H9 (cell line): ENCODE data around the gene ALG14. TPM values are rescaled to one million over a fixed set of nuclear protein-coding genes. Genes with fewer than 3 reads are reported as not detected.

Source experiments
- DNase-seq: peaks from one replicate; pipeline ENCODE4 v3.0.0-alpha.2; 2017
- H2AFZ ChIP-seq: one replicate; pipeline ENCODE4 v1.6.1; 2013; ENCODE audit warnings: mild to moderate bottlenecking, low read length, control low read depth, moderate library complexity
- H2AK5ac ChIP-seq: 2 replicates; pipeline ENCODE4 v1.6.1; 2013; ENCODE audit warnings: low read length, control low read depth, mixed read lengths; ENCODE audit not compliant: insufficient read length
- H2BK120ac ChIP-seq: one replicate; pipeline ENCODE4 v1.6.1; 2013; ENCODE audit warnings: low read depth, mild to moderate bottlenecking, low read length, control low read depth, inconsistent platforms; ENCODE audit not compliant: poor library complexity, severe bottlenecking
- H2BK12ac ChIP-seq: 2 replicates; pipeline ENCODE4 v1.6.1; 2013; ENCODE audit warnings: low read length, control low read depth, mixed read lengths, low read depth; ENCODE audit not compliant: insufficient read length
- H2BK15ac ChIP-seq: 2 replicates; pipeline ENCODE4 v1.6.1; 2013; ENCODE audit warnings: low read depth, low read length, control low read depth
- H2BK20ac ChIP-seq: one replicate; pipeline ENCODE4 v1.6.1; 2013; ENCODE audit warnings: low read depth, mild to moderate bottlenecking, low read length, control low read depth, inconsistent platforms; ENCODE audit not compliant: poor library complexity, severe bottlenecking
- H2BK5ac ChIP-seq: 2 replicates; pipeline ENCODE4 v1.6.1; 2013; ENCODE audit warnings: low read length, control low read depth, mixed read lengths; ENCODE audit not compliant: insufficient read length
- H3K14ac ChIP-seq: 2 replicates; pipeline ENCODE4 v1.6.1; 2013; ENCODE audit warnings: low read length, control low read depth; ENCODE audit not compliant: insufficient read depth
- H3K18ac ChIP-seq: 2 replicates; pipeline ENCODE4 v1.6.1; 2013; ENCODE audit warnings: low read depth, mild to moderate bottlenecking, mixed read lengths, low read length, control low read depth; ENCODE audit not compliant: insufficient read length
- H3K23ac ChIP-seq: 2 replicates; pipeline ENCODE4 v1.6.1; 2013; ENCODE audit warnings: low read length, control low read depth, mixed read lengths, low read depth; ENCODE audit not compliant: insufficient read length
- H3K23me2 ChIP-seq: 2 replicates; pipeline ENCODE4 v1.6.1; 2013; ENCODE audit warnings: low read depth, mild to moderate bottlenecking, mixed read lengths, low read length, control low read depth; ENCODE audit not compliant: insufficient read length, poor library complexity, severe bottlenecking
- H3K27ac ChIP-seq: 2 replicates; pipeline ENCODE4 v1.5.1; 2013; ENCODE audit warnings: low read length, control low read depth, mixed read lengths, low read depth; ENCODE audit not compliant: insufficient read length
- H3K27me3 ChIP-seq: 2 replicates; pipeline ENCODE4 v1.6.1; 2013; ENCODE audit warnings: low read length, control low read depth, inconsistent platforms; ENCODE audit not compliant: insufficient read depth
- H3K4ac ChIP-seq: 2 replicates; pipeline ENCODE4 v1.6.1; 2013; ENCODE audit warnings: low read depth, mild to moderate bottlenecking, control low read depth, inconsistent platforms, low read length, moderate library complexity
- H3K4me1 ChIP-seq: 2 replicates; pipeline ENCODE4 v1.6.1; 2013; ENCODE audit warnings: low read length, control low read depth, inconsistent platforms; ENCODE audit not compliant: insufficient read depth
- H3K4me2 ChIP-seq: 2 replicates; pipeline ENCODE4 v1.6.1; 2013; ENCODE audit warnings: low read length, control low read depth, mixed read lengths; ENCODE audit not compliant: insufficient read length, insufficient read depth
- H3K56ac ChIP-seq: 2 replicates; pipeline ENCODE4 v1.6.1; 2013; ENCODE audit warnings: low read depth, mild to moderate bottlenecking, mixed read lengths, low read length, control low read depth; ENCODE audit not compliant: insufficient read length
- H3K79me1 ChIP-seq: 2 replicates; pipeline ENCODE4 v1.6.1; 2013; ENCODE audit warnings: low read depth, mild to moderate bottlenecking, moderate library complexity, low read length, control low read depth, inconsistent platforms; ENCODE audit not compliant: insufficient read depth, poor library complexity, severe bottlenecking
- H3K79me2 ChIP-seq: 2 replicates; pipeline ENCODE4 v1.6.1; 2013; ENCODE audit warnings: low read length, control low read depth, inconsistent platforms; ENCODE audit not compliant: insufficient read depth
- H3K9ac ChIP-seq: 2 replicates; pipeline ENCODE4 v1.6.1; 2013; ENCODE audit warnings: low read length, control low read depth, mixed read lengths; ENCODE audit not compliant: insufficient read length; ENCODE audit errors: extremely low read depth
- H3K9me3 ChIP-seq: one replicate; pipeline ENCODE4 v1.6.1; 2013; ENCODE audit warnings: low read depth, low read length, inconsistent platforms; ENCODE audit not compliant: control insufficient read depth
- H3T11ph ChIP-seq: one replicate; pipeline ENCODE4 v1.6.1; 2013; ENCODE audit warnings: mild to moderate bottlenecking, low read length, control low read depth, inconsistent platforms
- H4K20me1 ChIP-seq: one replicate; pipeline ENCODE4 v1.6.1; 2013; ENCODE audit not compliant: control insufficient read depth, insufficient read length, insufficient read depth
- H4K5ac ChIP-seq: 2 replicates; pipeline ENCODE4 v1.6.1; 2013; ENCODE audit warnings: low read depth, mild to moderate bottlenecking, mixed read lengths, low read length, control low read depth; ENCODE audit not compliant: insufficient read length
- H4K8ac ChIP-seq: replicated peaks from 2 replicates; pipeline ENCODE4 v1.6.1; 2013; ENCODE audit warnings: low read length, control low read depth, mixed read lengths, low read depth; ENCODE audit not compliant: insufficient read length
- H4K91ac ChIP-seq: 2 replicates; pipeline ENCODE4 v1.6.1; 2013; ENCODE audit warnings: low read depth, mild to moderate bottlenecking, moderate library complexity, mixed read lengths, low read length, control low read depth; ENCODE audit not compliant: insufficient read length
- H3K27ac Mint-ChIP-seq, 3 experiments: 2 replicates in 2 of 3; 3 replicates in 1 of 3; pipeline ENCODE4 v1.8.0; 2020 to 2021; ENCODE audit warnings: mixed read lengths in 3 of 3, mild to moderate bottlenecking in 1 of 3, moderate library complexity in 1 of 3
- H3K27me3 Mint-ChIP-seq: 2 replicates; pipeline ENCODE4 v1.8.0; 2021; ENCODE audit warnings: low read depth, mild to moderate bottlenecking, moderate library complexity, mixed read lengths
- H3K36me3 Mint-ChIP-seq, 3 experiments: 2 replicates in 2 of 3; 3 replicates in 1 of 3; pipeline ENCODE4 v1.8.0; 2020 to 2021; ENCODE audit warnings: low read depth in 3 of 3, mixed read lengths in 3 of 3; ENCODE audit not compliant: insufficient read depth in 1 of 3
- H3K4me1 Mint-ChIP-seq, 2 experiments: 2 replicates each; pipeline ENCODE4 v1.8.0; 2020; ENCODE audit warnings: mixed read lengths in 2 of 2
- H3K4me3 Mint-ChIP-seq, 2 experiments: 2 replicates in 1 of 2; 3 replicates in 1 of 2; pipeline ENCODE4 v1.8.0; 2020 to 2021; ENCODE audit warnings: mild to moderate bottlenecking in 2 of 2, mixed read lengths in 2 of 2, moderate library complexity in 1 of 2
- H3K9me3 Mint-ChIP-seq, 2 experiments: 2 replicates in 1 of 2; 3 replicates in 1 of 2; pipeline ENCODE4 v1.8.0; 2020; ENCODE audit warnings: mild to moderate bottlenecking in 2 of 2, mixed read lengths in 2 of 2, moderate library complexity in 1 of 2
- CTCF ChIP-seq: fragments of 200-600 bp; sonication (generic); conservative IDR thresholded peaks from 3 replicates; pipeline ENCODE4 v1.8.0; 2021; ENCODE audit warnings: antibody characterized with exemption, mild to moderate bottlenecking
- WGBS: extraction: QIAGEN DNeasy Blood & Tissue Kit; methylation state at CpG from one replicate; pipeline ENCODE4 v1.1.7; 2013; ENCODE audit warnings: missing lambda C conversion rate, low lambda C conversion rate, mixed read lengths; ENCODE audit not compliant: insufficient read length; ENCODE audit errors: extremely low coverage; 5-methylcytosine and 5-hydroxymethylcytosine counted together
- total RNA-seq: library from RNA; stranded (reverse); gene quantifications from 2 replicates; pipeline ENCODE4 v1.2.1, GENCODE V29; 2021

ALG14 gene
- total RNA-seq, 1 experiment from 2014 or later, result 2.5 TPM

DNA sequence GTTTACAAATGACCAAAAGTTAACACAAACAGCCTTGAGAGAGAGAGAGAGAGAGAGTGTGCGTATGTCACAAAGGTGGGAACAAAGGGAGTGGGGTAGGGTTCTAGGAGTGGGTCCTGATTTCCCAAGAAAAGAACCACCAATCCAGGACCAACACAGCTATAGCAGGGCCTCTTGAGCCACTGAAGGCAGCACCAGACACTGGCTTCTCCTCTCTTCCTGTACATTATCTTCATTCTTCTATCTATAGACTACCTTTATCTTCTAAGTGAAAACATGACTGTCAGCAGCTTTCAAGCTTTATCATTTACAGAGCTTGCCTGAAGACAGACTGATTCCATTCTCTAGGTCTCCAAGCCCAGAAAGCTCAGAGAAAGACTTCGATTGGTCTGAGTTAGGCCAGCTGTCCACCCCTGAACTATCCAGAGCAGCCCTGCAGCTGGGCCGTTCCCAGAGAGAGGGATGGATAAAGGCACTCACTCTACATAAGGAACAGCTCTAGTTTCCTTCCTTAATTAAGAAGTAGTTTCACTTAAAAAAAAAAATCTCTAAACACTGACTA, 11.2 kb downstream of the ALG14 start:
- H3K4me1 Mint-ChIP-seq, result no peaks in the 10 kb centered on the region
- no peak overlapping the region for H2AFZ ChIP-seq

More for the DNA sequence above, 11.2 kb downstream of the ALG14 start:
- no peak overlapping the region for H2BK120ac ChIP-seq
- H3K27me3 Mint-ChIP-seq, result no peaks in the 10 kb centered on the region
- no peak for TF ChIP-seq CTCF
- H3K14ac ChIP-seq, result no peak overlapping the region
- H3K4ac ChIP-seq, result no peak overlapping the region
- no peaks in the 10 kb centered on the region for H3K79me2 ChIP-seq
- H4K5ac ChIP-seq, result no peak overlapping the region
- no peak overlapping the region for H3K4me3 Mint-ChIP-seq
- H4K8ac ChIP-seq, result no peak overlapping the region
- peaks cover 0 to 8% (median 0%) of the 10 kb centered on the region in 3 experiments; a peak in 1 of 7 replicates for H3K36me3 Mint-ChIP-seq
- no peaks in the 10 kb centered on the region for H3K9me3 ChIP-seq
- H3K23ac ChIP-seq, result no peak overlapping the region
- no peaks in the 10 kb centered on the region for H4K20me1 ChIP-seq
- no peak overlapping the region for H2BK5ac ChIP-seq
- H3K4me1 ChIP-seq, result no peaks in the 10 kb centered on the region
- H3T11ph ChIP-seq, result no peak overlapping the region
- no peak overlapping the region for H3K4me2 ChIP-seq
- WGBS, result no CpG with 5 or more reads among the region's 3 CpGs
- H3K9me3 Mint-ChIP-seq, result no peaks in the 10 kb centered on the region
- H3K27me3 ChIP-seq, result no peaks in the 10 kb centered on the region
- no peak overlapping the region for H2BK20ac ChIP-seq
- DNase-seq, result no peak
- no peaks in the 10 kb centered on the region for H3K79me1 ChIP-seq
- H2BK12ac ChIP-seq, result no peak overlapping the region
- H4K91ac ChIP-seq, result no peak overlapping the region
- no peak overlapping the region for H2AK5ac ChIP-seq
- no peaks in the 10 kb centered on the region for H3K23me2 ChIP-seq
- H3K27ac ChIP-seq, result no peak overlapping the region
- H2BK15ac ChIP-seq, result no peak overlapping the region
- H3K27ac Mint-ChIP-seq, result no peak overlapping the region
- H3K18ac ChIP-seq, result no peak overlapping the region
- H3K9ac ChIP-seq, result no peak overlapping the region
- no peak overlapping the region for H3K56ac ChIP-seq
